Measurements from ENCODE around the gene PRKCI. TPM values are rescaled to one million over a fixed set of nuclear protein-coding genes. Genes with fewer than 3 reads are reported as not detected.

Gene PRKCI
- total RNA-seq (2013), result 12.9 TPM
- polyA plus RNA-seq (10 to 100 TPM in 2 of 3 donors, 1 to 10 TPM in 1; 5.1 to 15.4 (median 11.6) TPM), polyA minus RNA-seq (5.1 and 6.8 TPM in 2 replicates), total RNA-seq (18.5 to 75.7 (median 29.0) reads per million in 11 experiments)

GRCh38 chr3:170221924-170222646, at the start of gene PRKCI:
Gene PRKCI (plus strand): TSS chr3:170222424. CDS start chr3:170222670, 246 bp downstream.
- Mint-ChIP-seq H3K36me3 (no peaks in the 10 kb centered on the region), H3K4me3 (peak within 1 kb of the TSS; percentile 87 to 95), H3K27me3 (ENCODE audit: low read depth in 3 of 3) (peaks cover 0 to 3% (median 2%) of the 10 kb centered on the region in 3 donors), H3K27ac (peak within 1 kb of the TSS; percentile 90 to 99 (median 98)), H3K4me1 (peaks cover 15% of the 10 kb centered on the region), H3K9me3 (peaks cover 0 to 4% (median 0%) of the 10 kb centered on the region in 7 donors)
- DNase-seq, result peak; percentile 86 to 91 (median 88)
- Histone ChIP-seq H2AFZ (ENCODE audit: insufficient read depth, low read depth, low read length, poor library complexity, severe bottlenecking) (peak within 1 kb of the TSS; percentile 93), H3K9me3 (replicated peaks in 1 of 2; ENCODE audit: control insufficient read depth in 1 of 2, insufficient read depth in 1 of 2, low read length in 2 of 2) (peaks cover 0 to 4% of the 10 kb centered on the region in 2 donors), H3K36me3 (replicated peaks in 1 of 2; ENCODE audit: control insufficient read depth in 1 of 2, insufficient read depth in 2 of 2, low read length in 2 of 2) (no peaks in the 10 kb centered on the region), H3K27ac (ENCODE audit: low read depth in 1 of 2, low read length in 2 of 2) (peak within 1 kb of the TSS; percentile 30 to 98), H3K4me3 (replicated peaks in 1 of 3; ENCODE audit: low read depth in 2 of 3, low read length in 3 of 3) (peak within 1 kb of the TSS; percentile 60 to 93 (median 89)), H4K20me1 (ENCODE audit: insufficient read depth, low read length) (no peaks in the 10 kb centered on the region), H3K4me2 (replicated peaks; ENCODE audit: extremely low read depth, low read length, poor library complexity, severe bottlenecking) (peak within 1 kb of the TSS; percentile 92), H3K4me1 (ENCODE audit: control insufficient read depth in 1 of 2, insufficient read depth in 2 of 2, low read length in 2 of 2) (peaks cover 13 to 14% of the 10 kb centered on the region in 2 donors), H3K27me3 (ENCODE audit: control insufficient read depth in 2 of 2, insufficient read depth in 2 of 2, low read length in 2 of 2) (no peaks in the 10 kb centered on the region), H3K79me2 (ENCODE audit: insufficient read depth, low read length) (no peaks in the 10 kb centered on the region), H3K9ac (ENCODE audit: insufficient read depth, low read length, poor library complexity, severe bottlenecking) (peak within 1 kb of the TSS; percentile 85)
- TF ChIP-seq CTCF (IDR thresholded peaks at IDR 0.05), result no peak
- intact Hi-C loops (cut with micrococcal nuclease), result loop anchor here in 1 of 2 donors (10.0 kb wide), 1 partner anchor 133 kb away; the partner anchor contains the start of gene SKIL
- under 1% methylated on average over 60 of the region's 60 CpGs for WGBS (ENCODE audit: insufficient coverage)

- Histone ChIP-seq H3K27ac (ENCODE audit: low read depth in 1 of 2, low read length in 2 of 2) (peak overlapping the region in 1 of 2 donors; percentile 2), H3K4me3 (replicated peaks in 1 of 3; ENCODE audit: low read depth in 2 of 3, low read length in 3 of 3) (no peak overlapping the region), H3K9ac (ENCODE audit: insufficient read depth, low read length, poor library complexity, severe bottlenecking) (no peak overlapping the region), H3K9me3 (replicated peaks in 1 of 2; ENCODE audit: control insufficient read depth in 1 of 2, insufficient read depth in 1 of 2, low read length in 2 of 2) (no peaks in the 10 kb centered on the region), H2AFZ (ENCODE audit: insufficient read depth, low read depth, low read length, poor library complexity, severe bottlenecking) (no peak overlapping the region), H4K20me1 (ENCODE audit: insufficient read depth, low read length) (peaks cover 27% of the 10 kb centered on the region), H3K4me1 (ENCODE audit: control insufficient read depth in 1 of 2, insufficient read depth in 2 of 2, low read length in 2 of 2) (peaks cover 18 to 24% of the 10 kb centered on the region in 2 donors), H3K79me2 (ENCODE audit: insufficient read depth, low read length) (peaks cover 74% of the 10 kb centered on the region), H3K27me3 (ENCODE audit: control insufficient read depth in 2 of 2, insufficient read depth in 2 of 2, low read length in 2 of 2) (no peaks in the 10 kb centered on the region), H3K4me2 (replicated peaks; ENCODE audit: extremely low read depth, low read length, poor library complexity, severe bottlenecking) (peak overlapping the region; percentile 77), H3K36me3 (replicated peaks in 1 of 2; ENCODE audit: control insufficient read depth in 1 of 2, insufficient read depth in 2 of 2, low read length in 2 of 2) (peaks cover 47 to 49% of the 10 kb centered on the region in 2 donors)
- Mint-ChIP-seq H3K4me3 (no peak overlapping the region), H3K4me1 (peaks cover 23% of the 10 kb centered on the region), H3K27ac (peak overlapping the region in 5 of 7 donors; percentile 5 to 69 (median 55)), H3K27me3 (ENCODE audit: low read depth in 3 of 3) (no peaks in the 10 kb centered on the region), H3K36me3 (peaks cover 36 to 44% of the 10 kb centered on the region in 2 donors), H3K9me3 (no peaks in the 10 kb centered on the region)
- no peak for TF ChIP-seq CTCF (IDR thresholded peaks at IDR 0.05)
- no peak for DNase-seq
- 10% methylated on average over 2 of the region's 3 CpGs for WGBS (ENCODE audit: insufficient coverage)
- intact Hi-C loops (cut with micrococcal nuclease), result no loop called here
Measured at GRCh38 chr3:170178651-170179050, 43.6 kb upstream of the PRKCI start.
